Calu3 (cell line): ENCODE measurements around the gene HNRNPH2. TPM values are rescaled to one million over a fixed set of nuclear protein-coding genes. Genes with fewer than 3 reads are reported as not detected.

Experiments
- BruUV-seq: library from RNA; stranded (reverse); fragments of 400-500 nt; replicated peaks from 2 replicates; lab custom pipeline; 2021; lab: Mats Ljungman, UMichigan
- CTCF ChIA-PET: fragments of 300-600 bp; sonication (Branson Sonifier 250); formaldehyde crosslinking; loops from one replicate; lab custom pipeline; 2022; ENCODE audit warnings: antibody characterized with exemption; lab: Charles Lee
- DNase-seq: peaks from one replicate; pipeline ENCODE4 v3.0.0; 2022
- H3K27ac Mint-ChIP-seq: one replicate; pipeline ENCODE4 v1.8.0; 2022; ENCODE audit warnings: mixed read lengths; ENCODE audit not compliant: unreplicated experiment
- H3K27me3 Mint-ChIP-seq: one replicate; pipeline ENCODE4 v1.8.0; 2022; ENCODE audit warnings: mixed read lengths; ENCODE audit not compliant: unreplicated experiment
- H3K36me3 Mint-ChIP-seq: one replicate; pipeline ENCODE4 v1.8.0; 2022; ENCODE audit warnings: mild to moderate bottlenecking, moderate library complexity, mixed read lengths; ENCODE audit not compliant: insufficient read depth, unreplicated experiment
- H3K4me1 Mint-ChIP-seq: one replicate; pipeline ENCODE4 v1.8.0; 2022; ENCODE audit warnings: mild to moderate bottlenecking, low read depth, mixed read lengths; ENCODE audit not compliant: unreplicated experiment
- H3K4me3 Mint-ChIP-seq: one replicate; pipeline ENCODE4 v1.8.0; 2022; ENCODE audit warnings: mild to moderate bottlenecking, low read depth, moderate library complexity, mixed read lengths; ENCODE audit not compliant: unreplicated experiment
- H3K9me3 Mint-ChIP-seq: one replicate; pipeline ENCODE4 v1.8.0; 2022; ENCODE audit warnings: low read depth, mixed read lengths; ENCODE audit not compliant: unreplicated experiment
- intact Hi-C: fragments of 100-400 bp; cut with micrococcal nuclease; formaldehyde crosslinking; loops from one replicate; pipeline ENCODE4 v1.10.0; 2022; ENCODE audit not compliant: unreplicated experiment
- total RNA-seq: library from RNA; stranded (reverse); gene quantifications from 2 replicates; pipeline ENCODE4 v1.2.3, GENCODE V29; 2022
- TF ChIP-seq, protein P1 (sequence below): fragments of 200-600 bp; IDR thresholded peaks from one replicate; pipeline ENCODE4 v1.8.0; 2022; ENCODE audit warnings: antibody characterized with exemption; ENCODE audit not compliant: unreplicated experiment

HNRNPH2 gene
- total RNA-seq, 1 experiment from 2014 or later: 71.8 TPM

DNA sequence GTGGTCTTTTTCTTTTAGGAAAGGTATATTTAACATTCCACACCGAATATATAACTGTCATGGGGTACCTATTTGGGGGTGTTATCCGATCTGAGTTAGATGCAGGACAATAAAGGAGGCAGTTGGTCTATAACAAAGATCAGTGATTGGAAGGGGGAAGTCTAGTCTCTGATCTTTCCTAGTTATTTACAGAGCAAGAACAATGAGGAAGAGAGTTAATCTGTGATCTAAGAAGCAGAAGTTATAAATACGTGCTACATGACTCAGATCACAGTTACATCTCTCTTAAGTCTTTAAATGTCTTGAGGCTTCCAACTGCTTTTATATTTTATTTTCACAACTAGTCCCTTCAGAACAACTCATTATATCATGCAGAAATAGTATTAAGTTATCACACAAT is 44.0 kb downstream of the HNRNPH2 start:
- BruUV-seq: no TSS peak
- Mint-ChIP-seq H3K27ac (no peak overlapping the region), H3K4me3 (no peak overlapping the region), H3K27me3 (no peaks in the 10 kb centered on the region), H3K36me3 (no peaks in the 10 kb centered on the region), H3K4me1 (no peaks in the 10 kb centered on the region), H3K9me3 (no peaks in the 10 kb centered on the region)
- TF ChIP-seq, protein P1, sequence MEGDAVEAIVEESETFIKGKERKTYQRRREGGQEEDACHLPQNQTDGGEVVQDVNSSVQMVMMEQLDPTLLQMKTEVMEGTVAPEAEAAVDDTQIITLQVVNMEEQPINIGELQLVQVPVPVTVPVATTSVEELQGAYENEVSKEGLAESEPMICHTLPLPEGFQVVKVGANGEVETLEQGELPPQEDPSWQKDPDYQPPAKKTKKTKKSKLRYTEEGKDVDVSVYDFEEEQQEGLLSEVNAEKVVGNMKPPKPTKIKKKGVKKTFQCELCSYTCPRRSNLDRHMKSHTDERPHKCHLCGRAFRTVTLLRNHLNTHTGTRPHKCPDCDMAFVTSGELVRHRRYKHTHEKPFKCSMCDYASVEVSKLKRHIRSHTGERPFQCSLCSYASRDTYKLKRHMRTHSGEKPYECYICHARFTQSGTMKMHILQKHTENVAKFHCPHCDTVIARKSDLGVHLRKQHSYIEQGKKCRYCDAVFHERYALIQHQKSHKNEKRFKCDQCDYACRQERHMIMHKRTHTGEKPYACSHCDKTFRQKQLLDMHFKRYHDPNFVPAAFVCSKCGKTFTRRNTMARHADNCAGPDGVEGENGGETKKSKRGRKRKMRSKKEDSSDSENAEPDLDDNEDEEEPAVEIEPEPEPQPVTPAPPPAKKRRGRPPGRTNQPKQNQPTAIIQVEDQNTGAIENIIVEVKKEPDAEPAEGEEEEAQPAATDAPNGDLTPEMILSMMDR: no peak
- DNase-seq: no peak
- CTCF ChIA-PET: no interaction called here
- intact Hi-C loops: no loop called here

- intact Hi-C loops: no loop called here
- H3K27me3 Mint-ChIP-seq: no peaks in the 10 kb centered on the region
- TF ChIP-seq, protein P1: no peak
- no peaks in the 10 kb centered on the region for H3K9me3 Mint-ChIP-seq
- no peaks in the 10 kb centered on the region for H3K4me1 Mint-ChIP-seq
- H3K36me3 Mint-ChIP-seq: no peaks in the 10 kb centered on the region
- no TSS peak for BruUV-seq
- H3K27ac Mint-ChIP-seq: no peak overlapping the region
- DNase-seq: no peak
- CTCF ChIA-PET: no interaction called here
- H3K4me3 Mint-ChIP-seq: no peak overlapping the region
Observed at GRCh38 chrX:101460669-101461068, 52.6 kb downstream of the HNRNPH2 start.

DNA sequence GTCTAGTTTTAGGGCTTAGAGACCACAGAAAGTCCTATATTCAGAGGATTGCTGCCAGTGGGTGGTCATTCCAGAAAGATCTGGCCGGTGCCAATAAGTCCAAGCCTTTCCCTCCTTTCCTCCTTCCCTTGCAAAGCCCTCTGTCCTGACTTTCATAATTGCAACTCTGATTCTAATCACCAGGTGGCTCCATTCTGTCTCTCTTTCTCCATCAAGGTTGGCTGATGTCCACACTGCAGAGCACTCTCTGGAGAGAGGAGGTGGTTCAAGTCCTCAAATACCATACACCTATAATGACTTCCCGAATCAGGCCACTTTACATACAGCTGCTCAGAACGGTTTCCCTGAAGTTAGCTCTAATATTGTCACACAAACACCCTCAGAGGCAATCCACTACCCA is 54.9 kb downstream of the HNRNPH2 start:
- no peak overlapping the region for H3K4me3 Mint-ChIP-seq
- CTCF ChIA-PET: no interaction called here
- intact Hi-C loops: loop anchor here (2.0 kb wide), 1 partner anchor 340 kb away; no protein-coding TSS in a partner anchor

More for the DNA sequence above, 54.9 kb downstream of the HNRNPH2 start:
- Mint-ChIP-seq H3K27me3 (no peaks in the 10 kb centered on the region), H3K4me1 (no peaks in the 10 kb centered on the region), H3K27ac (no peak overlapping the region), H3K36me3 (no peaks in the 10 kb centered on the region), H3K9me3 (no peaks in the 10 kb centered on the region)
- peak; percentile 23 for DNase-seq
- TF ChIP-seq, protein P1: no peak
- no TSS peak for BruUV-seq

Other genes with a start within 250 kb of the HNRNPH2 start
- 0.39 and 0.66 TPM in 2 replicates for gene DRP2, start 188.4 kb upstream of the HNRNPH2 start, total RNA-seq
- 0.15 TPM in 1 of 2 replicates, not detected in the other for gene TAF7L, start 116.9 kb upstream of the HNRNPH2 start, total RNA-seq
- 30.9 and 31.1 TPM in 2 replicates for gene TIMM8A, start 59.5 kb upstream of the HNRNPH2 start, total RNA-seq
- not detected in 2 replicates for gene BTK, start 22.0 kb upstream of the HNRNPH2 start, total RNA-seq
- gene RPL36A, start 17.2 kb upstream of the HNRNPH2 start, total RNA-seq: 238 and 239 TPM in 2 replicates
- 61.2 and 63.6 TPM in 2 replicates for gene GLA, start 297 bp upstream of the HNRNPH2 start, total RNA-seq
- gene ARMCX4, start 77.2 kb downstream of the HNRNPH2 start, total RNA-seq: 1.5 and 1.8 TPM in 2 replicates
- gene ARMCX1, start 142.3 kb downstream of the HNRNPH2 start, total RNA-seq: 0.92 and 1.1 TPM in 2 replicates
- gene ARMCX6, start 209.8 kb downstream of the HNRNPH2 start, total RNA-seq: 30.4 and 35.0 TPM in 2 replicates
- 16.9 and 18.5 TPM in 2 replicates for gene ARMCX3, start 214.9 kb downstream of the HNRNPH2 start, total RNA-seq